ENCODE data around the gene SUGCT.

GRCh38 chr7:40804477-40805215 lies 669.8 kb downstream of the SUGCT start:
- TF ChIP-seq, protein P1, sequence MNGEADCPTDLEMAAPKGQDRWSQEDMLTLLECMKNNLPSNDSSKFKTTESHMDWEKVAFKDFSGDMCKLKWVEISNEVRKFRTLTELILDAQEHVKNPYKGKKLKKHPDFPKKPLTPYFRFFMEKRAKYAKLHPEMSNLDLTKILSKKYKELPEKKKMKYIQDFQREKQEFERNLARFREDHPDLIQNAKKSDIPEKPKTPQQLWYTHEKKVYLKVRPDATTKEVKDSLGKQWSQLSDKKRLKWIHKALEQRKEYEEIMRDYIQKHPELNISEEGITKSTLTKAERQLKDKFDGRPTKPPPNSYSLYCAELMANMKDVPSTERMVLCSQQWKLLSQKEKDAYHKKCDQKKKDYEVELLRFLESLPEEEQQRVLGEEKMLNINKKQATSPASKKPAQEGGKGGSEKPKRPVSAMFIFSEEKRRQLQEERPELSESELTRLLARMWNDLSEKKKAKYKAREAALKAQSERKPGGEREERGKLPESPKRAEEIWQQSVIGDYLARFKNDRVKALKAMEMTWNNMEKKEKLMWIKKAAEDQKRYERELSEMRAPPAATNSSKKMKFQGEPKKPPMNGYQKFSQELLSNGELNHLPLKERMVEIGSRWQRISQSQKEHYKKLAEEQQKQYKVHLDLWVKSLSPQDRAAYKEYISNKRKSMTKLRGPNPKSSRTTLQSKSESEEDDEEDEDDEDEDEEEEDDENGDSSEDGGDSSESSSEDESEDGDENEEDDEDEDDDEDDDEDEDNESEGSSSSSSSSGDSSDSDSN (CRISPR knock-in tag; IDR thresholded peaks at IDR 0.05) = no peak
- TF ChIP-seq ZFX (CRISPR knock-in tag; IDR thresholded peaks at IDR 0.05; ENCODE audit: low read depth) (no peak), MAFG (CRISPR knock-in tag; IDR thresholded peaks at IDR 0.05) (no peak), GABPA (IDR thresholded peaks at IDR 0.05; ENCODE audit: low read depth, low read length) (no peak), GABPA (CRISPR knock-in tag; IDR thresholded peaks at IDR 0.05; ENCODE audit: low read depth) (no peak), KLF11 (CRISPR knock-in tag; IDR thresholded peaks at IDR 0.05) (no peak), ZFP36L1 (CRISPR knock-in tag; IDR thresholded peaks at IDR 0.05) (no peak), MXD1 (CRISPR knock-in tag; IDR thresholded peaks at IDR 0.05) (no peak), PREB (CRISPR knock-in tag; IDR thresholded peaks at IDR 0.05) (no peak), SMC3 (IDR thresholded peaks at IDR 0.05; ENCODE audit: low read length) (no peak), CEBPB (IDR thresholded peaks at IDR 0.05; ENCODE audit: borderline replicate concordance, low read depth, low read length) (no peak), ESRRA (CRISPR knock-in tag; IDR thresholded peaks at IDR 0.05; ENCODE audit: low read depth) (no peak)
- TF ChIP-seq, protein P2, sequence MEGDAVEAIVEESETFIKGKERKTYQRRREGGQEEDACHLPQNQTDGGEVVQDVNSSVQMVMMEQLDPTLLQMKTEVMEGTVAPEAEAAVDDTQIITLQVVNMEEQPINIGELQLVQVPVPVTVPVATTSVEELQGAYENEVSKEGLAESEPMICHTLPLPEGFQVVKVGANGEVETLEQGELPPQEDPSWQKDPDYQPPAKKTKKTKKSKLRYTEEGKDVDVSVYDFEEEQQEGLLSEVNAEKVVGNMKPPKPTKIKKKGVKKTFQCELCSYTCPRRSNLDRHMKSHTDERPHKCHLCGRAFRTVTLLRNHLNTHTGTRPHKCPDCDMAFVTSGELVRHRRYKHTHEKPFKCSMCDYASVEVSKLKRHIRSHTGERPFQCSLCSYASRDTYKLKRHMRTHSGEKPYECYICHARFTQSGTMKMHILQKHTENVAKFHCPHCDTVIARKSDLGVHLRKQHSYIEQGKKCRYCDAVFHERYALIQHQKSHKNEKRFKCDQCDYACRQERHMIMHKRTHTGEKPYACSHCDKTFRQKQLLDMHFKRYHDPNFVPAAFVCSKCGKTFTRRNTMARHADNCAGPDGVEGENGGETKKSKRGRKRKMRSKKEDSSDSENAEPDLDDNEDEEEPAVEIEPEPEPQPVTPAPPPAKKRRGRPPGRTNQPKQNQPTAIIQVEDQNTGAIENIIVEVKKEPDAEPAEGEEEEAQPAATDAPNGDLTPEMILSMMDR (CRISPR knock-in tag; IDR thresholded peaks at IDR 0.05) = no peak
